SK-N-SH treated with all-trans-retinoic acid at 6 μM for 48 hours (cell line): ENCODE data around the gene XPO5.

ENCODE experiments used
- ATAC-seq: fragments of 200-7000 bp; cut with Tn5 transposase; 3 replicates; pipeline ENCODE4 v1.9.1; 2020; ENCODE audit warnings: mild to moderate bottlenecking, moderate library complexity
- ARNTL ChIP-seq: fragments of 450-650 bp; formaldehyde crosslinking; IDR thresholded peaks from 2 replicates; pipeline ENCODE4 v1.5.0; 2020; ENCODE audit warnings: low read depth, mild to moderate bottlenecking, moderate library complexity, borderline replicate concordance
- BACH2 ChIP-seq: fragments of 250-450 bp; sonication (Bioruptor Pico); IDR thresholded peaks from 2 replicates; pipeline ENCODE4 v1.9.0; 2021; ENCODE audit warnings: mild to moderate bottlenecking, borderline replicate concordance
- CREB5 ChIP-seq: fragments of 250-450 bp; sonication (Bioruptor Pico); IDR thresholded peaks from 2 replicates; pipeline ENCODE4 v1.5.1; 2020; ENCODE audit warnings: low read depth, mild to moderate bottlenecking, moderate library complexity
- CSDC2 ChIP-seq: fragments of 250-450 bp; sonication (Bioruptor Pico); IDR thresholded peaks from 2 replicates; pipeline ENCODE4 v1.5.0; 2020; ENCODE audit warnings: mild to moderate bottlenecking, moderate library complexity
- CSRNP3 ChIP-seq: fragments of 250-450 bp; sonication (Bioruptor Pico); IDR thresholded peaks from 2 replicates; pipeline ENCODE4 v1.5.1; 2021; ENCODE audit warnings: mild to moderate bottlenecking, moderate library complexity
- ESRRG ChIP-seq: fragments of 250-450 bp; sonication (Bioruptor Pico); IDR thresholded peaks from 2 replicates; pipeline ENCODE4 v1.6.1; 2021; ENCODE audit warnings: mild to moderate bottlenecking
- GLIS3 ChIP-seq: fragments of 250-450 bp; sonication (Bioruptor Pico); IDR thresholded peaks from 2 replicates; pipeline ENCODE4 v1.5.0; 2020; ENCODE audit warnings: mild to moderate bottlenecking, moderate library complexity
- ISL1 ChIP-seq: fragments of 250-450 bp; sonication (Bioruptor Pico); IDR thresholded peaks from 2 replicates; pipeline ENCODE4 v2.1.2; 2022; ENCODE audit warnings: mild to moderate bottlenecking, moderate library complexity
- OSR1 ChIP-seq: fragments of 250-450 bp; sonication (Bioruptor Pico); IDR thresholded peaks from 2 replicates; pipeline ENCODE4 v1.8.0; 2022; ENCODE audit warnings: moderate library complexity, mild to moderate bottlenecking, inconsistent platforms
- POU6F1 ChIP-seq: fragments of 250-450 bp; sonication (Bioruptor Pico); IDR thresholded peaks from 2 replicates; pipeline ENCODE4 v1.8.0; 2021; ENCODE audit warnings: low read depth, mild to moderate bottlenecking, moderate library complexity, borderline replicate concordance
- SNAI2 ChIP-seq: fragments of 250-450 bp; sonication (Bioruptor Pico); IDR thresholded peaks from 2 replicates; pipeline ENCODE4 v1.5.0; 2020; ENCODE audit warnings: mild to moderate bottlenecking, moderate library complexity
- TOX ChIP-seq: fragments of 250-450 bp; sonication (Bioruptor Pico); IDR thresholded peaks from 2 replicates; pipeline ENCODE4 v1.8.0; 2021; ENCODE audit warnings: mild to moderate bottlenecking, moderate library complexity, borderline replicate concordance
- ZC3H10 ChIP-seq: fragments of 250-450 bp; sonication (Bioruptor Pico); IDR thresholded peaks from 2 replicates; pipeline ENCODE4 v1.5.1; 2021; ENCODE audit warnings: mild to moderate bottlenecking, moderate library complexity
- ZFP3 ChIP-seq: fragments of 250-450 bp; sonication (Bioruptor Pico); IDR thresholded peaks from 2 replicates; pipeline ENCODE4 v1.5.0; 2020; ENCODE audit warnings: mild to moderate bottlenecking, moderate library complexity
- ZFP30 ChIP-seq: fragments of 450-650 bp; formaldehyde crosslinking; IDR thresholded peaks from 2 replicates; pipeline ENCODE4 v1.5.0; 2022; ENCODE audit warnings: mild to moderate bottlenecking, moderate library complexity
- ZNF565 ChIP-seq: fragments of 450-650 bp; formaldehyde crosslinking; conservative IDR thresholded peaks from 2 replicates; pipeline ENCODE4 v1.5.0; 2020; ENCODE audit warnings: low read depth, mild to moderate bottlenecking, moderate library complexity
- ZNF70 ChIP-seq: fragments of 450-650 bp; formaldehyde crosslinking; IDR thresholded peaks from 2 replicates; pipeline ENCODE4 v1.5.0; 2020; ENCODE audit warnings: mild to moderate bottlenecking, moderate library complexity
- ZNF8 ChIP-seq: fragments of 450-650 bp; formaldehyde crosslinking; IDR thresholded peaks from 2 replicates; pipeline ENCODE4 v1.5.0; 2020; ENCODE audit warnings: mild to moderate bottlenecking, moderate library complexity
- TF ChIP-seq, protein P1 (sequence below): fragments of 250-450 bp; sonication (Bioruptor Pico); IDR thresholded peaks from 2 replicates; pipeline ENCODE4 v1.8.0; 2020; ENCODE audit warnings: mild to moderate bottlenecking, moderate library complexity, borderline replicate concordance
- TF ChIP-seq, protein P2 (sequence below): fragments of 250-450 bp; sonication (Bioruptor Pico); IDR thresholded peaks from 2 replicates; pipeline ENCODE4 v1.5.0; 2020; ENCODE audit warnings: mild to moderate bottlenecking, moderate library complexity

XPO5 gene

GRCh38 chr6:43532201-43532600 lies 43.6 kb downstream of the XPO5 start:
- no peak for ATAC-seq
- TF ChIP-seq POU6F1 (no peak), ZFP3 (CRISPR knock-in tag) (no peak), ZNF70 (CRISPR knock-in tag) (no peak), ZFP30 (CRISPR knock-in tag) (no peak), CSRNP3 (CRISPR knock-in tag) (no peak), ZNF8 (CRISPR knock-in tag) (no peak), BACH2 (CRISPR knock-in tag) (no peak), TOX (CRISPR knock-in tag) (no peak), OSR1 (CRISPR knock-in tag) (no peak)
- TF ChIP-seq, protein P1, sequence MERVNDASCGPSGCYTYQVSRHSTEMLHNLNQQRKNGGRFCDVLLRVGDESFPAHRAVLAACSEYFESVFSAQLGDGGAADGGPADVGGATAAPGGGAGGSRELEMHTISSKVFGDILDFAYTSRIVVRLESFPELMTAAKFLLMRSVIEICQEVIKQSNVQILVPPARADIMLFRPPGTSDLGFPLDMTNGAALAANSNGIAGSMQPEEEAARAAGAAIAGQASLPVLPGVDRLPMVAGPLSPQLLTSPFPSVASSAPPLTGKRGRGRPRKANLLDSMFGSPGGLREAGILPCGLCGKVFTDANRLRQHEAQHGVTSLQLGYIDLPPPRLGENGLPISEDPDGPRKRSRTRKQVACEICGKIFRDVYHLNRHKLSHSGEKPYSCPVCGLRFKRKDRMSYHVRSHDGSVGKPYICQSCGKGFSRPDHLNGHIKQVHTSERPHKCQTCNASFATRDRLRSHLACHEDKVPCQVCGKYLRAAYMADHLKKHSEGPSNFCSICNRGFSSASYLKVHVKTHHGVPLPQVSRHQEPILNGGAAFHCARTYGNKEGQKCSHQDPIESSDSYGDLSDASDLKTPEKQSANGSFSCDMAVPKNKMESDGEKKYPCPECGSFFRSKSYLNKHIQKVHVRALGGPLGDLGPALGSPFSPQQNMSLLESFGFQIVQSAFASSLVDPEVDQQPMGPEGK (CRISPR knock-in tag) = no peak

- no peak for ATAC-seq
- no peak for TF ChIP-seq OSR1 (CRISPR knock-in tag)
- TF ChIP-seq, protein P1 (CRISPR knock-in tag) = no peak
- TF ChIP-seq GLIS3 (CRISPR knock-in tag) = no peak
- no peak for TF ChIP-seq CSRNP3 (CRISPR knock-in tag)
- TF ChIP-seq ISL1 (CRISPR knock-in tag) = no peak
- TF ChIP-seq ESRRG = no peak
- no peak for TF ChIP-seq ZFP3 (CRISPR knock-in tag)
- no peak for TF ChIP-seq TOX (CRISPR knock-in tag)
- no peak for TF ChIP-seq CSDC2
- TF ChIP-seq, all 23 proteins: peak for 0
These were observed 51.3 kb downstream of the XPO5 start for GRCh38 chr6:43524483-43524961.

DNA sequence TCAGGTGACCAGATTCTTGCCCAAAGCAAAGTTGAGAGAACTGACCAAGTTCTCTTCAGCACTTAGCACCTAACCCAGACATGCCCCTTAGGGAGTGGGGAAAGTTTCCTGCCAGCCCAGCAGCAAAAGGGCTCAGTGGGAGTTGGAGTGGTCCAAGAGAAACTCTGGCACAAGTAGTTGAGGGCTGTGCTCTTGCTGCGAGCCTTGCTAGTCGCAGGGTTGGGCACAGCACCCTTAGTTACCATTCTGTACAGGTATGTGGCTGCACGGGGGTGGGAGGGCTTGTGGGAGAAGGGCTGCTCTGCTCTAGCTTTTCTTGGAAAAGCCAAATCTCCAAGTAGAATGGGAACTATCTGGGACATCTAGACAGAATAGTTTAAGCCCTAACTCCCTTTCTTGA lies 52.6 kb downstream of the XPO5 start:
- no peak for ATAC-seq
- TF ChIP-seq ZNF8 (CRISPR knock-in tag) = no peak
- no peak for TF ChIP-seq TOX (CRISPR knock-in tag)
- TF ChIP-seq, protein P2, sequence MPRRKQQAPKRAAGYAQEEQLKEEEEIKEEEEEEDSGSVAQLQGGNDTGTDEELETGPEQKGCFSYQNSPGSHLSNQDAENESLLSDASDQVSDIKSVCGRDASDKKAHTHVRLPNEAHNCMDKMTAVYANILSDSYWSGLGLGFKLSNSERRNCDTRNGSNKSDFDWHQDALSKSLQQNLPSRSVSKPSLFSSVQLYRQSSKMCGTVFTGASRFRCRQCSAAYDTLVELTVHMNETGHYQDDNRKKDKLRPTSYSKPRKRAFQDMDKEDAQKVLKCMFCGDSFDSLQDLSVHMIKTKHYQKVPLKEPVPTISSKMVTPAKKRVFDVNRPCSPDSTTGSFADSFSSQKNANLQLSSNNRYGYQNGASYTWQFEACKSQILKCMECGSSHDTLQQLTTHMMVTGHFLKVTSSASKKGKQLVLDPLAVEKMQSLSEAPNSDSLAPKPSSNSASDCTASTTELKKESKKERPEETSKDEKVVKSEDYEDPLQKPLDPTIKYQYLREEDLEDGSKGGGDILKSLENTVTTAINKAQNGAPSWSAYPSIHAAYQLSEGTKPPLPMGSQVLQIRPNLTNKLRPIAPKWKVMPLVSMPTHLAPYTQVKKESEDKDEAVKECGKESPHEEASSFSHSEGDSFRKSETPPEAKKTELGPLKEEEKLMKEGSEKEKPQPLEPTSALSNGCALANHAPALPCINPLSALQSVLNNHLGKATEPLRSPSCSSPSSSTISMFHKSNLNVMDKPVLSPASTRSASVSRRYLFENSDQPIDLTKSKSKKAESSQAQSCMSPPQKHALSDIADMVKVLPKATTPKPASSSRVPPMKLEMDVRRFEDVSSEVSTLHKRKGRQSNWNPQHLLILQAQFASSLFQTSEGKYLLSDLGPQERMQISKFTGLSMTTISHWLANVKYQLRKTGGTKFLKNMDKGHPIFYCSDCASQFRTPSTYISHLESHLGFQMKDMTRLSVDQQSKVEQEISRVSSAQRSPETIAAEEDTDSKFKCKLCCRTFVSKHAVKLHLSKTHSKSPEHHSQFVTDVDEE (CRISPR knock-in tag) = no peak
- TF ChIP-seq SNAI2 (CRISPR knock-in tag) = no peak
- no peak for TF ChIP-seq ARNTL (CRISPR knock-in tag)
- TF ChIP-seq ZFP3 (CRISPR knock-in tag) = no peak
- TF ChIP-seq CREB5 (CRISPR knock-in tag) = no peak
- no peak for TF ChIP-seq ZNF565 (CRISPR knock-in tag)
- no peak for TF ChIP-seq OSR1 (CRISPR knock-in tag)
- TF ChIP-seq POU6F1 = no peak
- no peak for TF ChIP-seq ZNF70 (CRISPR knock-in tag)
- no peak for TF ChIP-seq ESRRG
- no peak for TF ChIP-seq ZC3H10 (CRISPR knock-in tag)
- TF ChIP-seq GLIS3 (CRISPR knock-in tag) = no peak
- no peak for TF ChIP-seq CSRNP3 (CRISPR knock-in tag)
- no peak for TF ChIP-seq ZFP30 (CRISPR knock-in tag)
